Esophagus squamous epithelium (tissue), 4 donors: Measurements from ENCODE around the gene CD37.

Experiments
- POLR2A ChIP-seq, 4 donors: fragments of 450-650 bp; IDR thresholded peaks; one replicate each; pipeline ENCODE4 v1.6.1; 2017; ENCODE audit warnings: antibody characterized with exemption in 4 of 4, mild to moderate bottlenecking in 4 of 4, moderate library complexity in 3 of 4
- TF ChIP-seq, protein P1 (sequence below), 6 experiments: fragments of 450-650 bp in 4 of 6; fragments of 200-600 bp in 2 of 6; sonication (generic) in 2 of 6; IDR thresholded peaks; one replicate each; pipeline ENCODE4 v1.5.1; 2016 to 2019; ENCODE audit warnings: antibody characterized with exemption in 6 of 6, mild to moderate bottlenecking in 4 of 6, moderate library complexity in 4 of 6

GRCh38 chr19:49338691-49339300 lies 3.6 kb downstream of the CD37 start:
- TF ChIP-seq, protein P1, sequence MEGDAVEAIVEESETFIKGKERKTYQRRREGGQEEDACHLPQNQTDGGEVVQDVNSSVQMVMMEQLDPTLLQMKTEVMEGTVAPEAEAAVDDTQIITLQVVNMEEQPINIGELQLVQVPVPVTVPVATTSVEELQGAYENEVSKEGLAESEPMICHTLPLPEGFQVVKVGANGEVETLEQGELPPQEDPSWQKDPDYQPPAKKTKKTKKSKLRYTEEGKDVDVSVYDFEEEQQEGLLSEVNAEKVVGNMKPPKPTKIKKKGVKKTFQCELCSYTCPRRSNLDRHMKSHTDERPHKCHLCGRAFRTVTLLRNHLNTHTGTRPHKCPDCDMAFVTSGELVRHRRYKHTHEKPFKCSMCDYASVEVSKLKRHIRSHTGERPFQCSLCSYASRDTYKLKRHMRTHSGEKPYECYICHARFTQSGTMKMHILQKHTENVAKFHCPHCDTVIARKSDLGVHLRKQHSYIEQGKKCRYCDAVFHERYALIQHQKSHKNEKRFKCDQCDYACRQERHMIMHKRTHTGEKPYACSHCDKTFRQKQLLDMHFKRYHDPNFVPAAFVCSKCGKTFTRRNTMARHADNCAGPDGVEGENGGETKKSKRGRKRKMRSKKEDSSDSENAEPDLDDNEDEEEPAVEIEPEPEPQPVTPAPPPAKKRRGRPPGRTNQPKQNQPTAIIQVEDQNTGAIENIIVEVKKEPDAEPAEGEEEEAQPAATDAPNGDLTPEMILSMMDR (IDR thresholded peaks at IDR 0.05), result no peak
- no peak for TF ChIP-seq POLR2A (IDR thresholded peaks at IDR 0.05)
